Activated T-helper 1 cell treated with Interleukin-2 at 50 U/mL for 16 hours (primary cell): ENCODE measurements around the gene KIF21A.

Experiments
- DNase-seq: peaks from one replicate; pipeline ENCODE4 v3.0.0-alpha.2; 2020; ENCODE audit warnings: low read depth

Gene KIF21A

GRCh38 chr12:39275846-39276245, 167.1 kb downstream of the KIF21A start:
- no peak for DNase-seq

GRCh38 chr12:39272871-39273655, 169.9 kb downstream of the KIF21A start:
- DNase-seq, result no peak

GRCh38 chr12:39269492-39269891, 173.4 kb downstream of the KIF21A start:
- no peak for DNase-seq

- DNase-seq, result no peak
These were observed 175.0 kb downstream of the KIF21A start for GRCh38 chr12:39267886-39268285.

- no peak for DNase-seq
These were observed 190.3 kb downstream of the KIF21A start for GRCh38 chr12:39252628-39253027.
